K562 (cell line): ENCODE results near the gene PTPN18. TPM values are rescaled to one million over a fixed set of nuclear protein-coding genes. Genes with fewer than 3 reads are reported as not detected.
A peak's percentile ranks its signal among the peaks of the same experiment; 100 is the strongest.
"Not testable (repeated sequence)": the region's sequence is repeated elsewhere in the genome, so short reads cannot be mapped to it uniquely, and the experiment has no call there.

ENCODE experiments used
- ATAC-seq: fragments of 200-7000 bp; cut with Tn5 transposase; 3 replicates; pipeline ENCODE4 v1.9.1; 2020; ENCODE audit warnings: moderate library complexity
- BruUV-seq: library from RNA; stranded (reverse); fragments of 400-500 nt; replicated peaks from 2 replicates; lab custom pipeline; 2021; lab: Mats Ljungman, UMichigan
- CTCF ChIA-PET: fragments of 300-600 bp; formaldehyde crosslinking; extraction: SDS; loops from one replicate; lab custom pipeline; 2021; ENCODE audit warnings: low intra/inter-chr PET ratio; lab: Yijun Ruan, JAX
- POLR2A ChIA-PET: fragments of 300-600, 350-650 bp; sonication (Branson Sonifier 250); formaldehyde crosslinking; extraction: SDS; loops from one replicate; lab custom pipeline; 2021; ENCODE audit warnings: antibody characterized with exemption, inconsistent platforms; lab: Yijun Ruan, JAX
- DNase-seq, 4 experiments: peaks; one replicate each; pipeline versions ENCODE4 v3.0.0 to v3.0.0-alpha.2; 2011 to 2018; ENCODE audit warnings: low spot score in 3 of 4, mixed read lengths in 3 of 4; ENCODE audit errors: extremely low read depth in 1 of 4
- FAIRE-seq: peaks from 2 replicates; lab custom pipeline; 2011; peaks lifted over from hg19 to GRCh38; lab: Jason Lieb, UNC
- H2AFZ ChIP-seq: 2 replicates; pipeline ENCODE4 v1.6.0; 2011; ENCODE audit warnings: low read depth, low read length, control low read depth, inconsistent platforms
- H3K27ac ChIP-seq: fragments of 200-600 bp; 3 replicates; pipeline ENCODE4 v1.8.0; 2011; ENCODE audit warnings: low read depth, mild to moderate bottlenecking, control low read depth, inconsistent platforms, low read length, moderate library complexity, mixed read lengths; ENCODE audit errors: extremely low read depth
- H3K27me3 ChIP-seq, 2 experiments: fragments of 300-600 bp in 1 of 2; 2 replicates in 1 of 2; 3 replicates in 1 of 2; pipeline versions ENCODE4 v1.6.0 to v1.8.0; 2011; ENCODE audit warnings: inconsistent platforms in 2 of 2, low read length in 2 of 2, mild to moderate bottlenecking in 1 of 2, mixed read lengths in 1 of 2, moderate library complexity in 1 of 2; ENCODE audit not compliant: control insufficient read depth in 2 of 2, insufficient read depth in 2 of 2
- H3K36me3 ChIP-seq: fragments of 300-600 bp; 3 replicates; pipeline ENCODE4 v1.8.0; 2011; ENCODE audit warnings: mild to moderate bottlenecking, low read length, inconsistent platforms; ENCODE audit not compliant: control insufficient read depth, insufficient read depth
- H3K4me1 ChIP-seq, 2 experiments: fragments of 200-600 bp in 1 of 2; replicated peaks in 1 of 2; 2 replicates in 1 of 2; 3 replicates in 1 of 2; pipeline versions ENCODE4 v1.5.1 to v1.8.0; 2011; ENCODE audit warnings: inconsistent platforms in 2 of 2, low read length in 2 of 2, mild to moderate bottlenecking in 1 of 2, mixed read lengths in 1 of 2, moderate library complexity in 1 of 2; ENCODE audit not compliant: control insufficient read depth in 2 of 2, insufficient read depth in 2 of 2
- H3K4me2 ChIP-seq: 2 replicates; pipeline ENCODE4 v1.6.1; 2011; ENCODE audit warnings: low read length, control low read depth, inconsistent platforms, mixed read lengths; ENCODE audit not compliant: insufficient read depth
- H3K4me3 ChIP-seq: fragments of 200-600 bp; sonication (generic), shearing (Covaris generic); 2 replicates; pipeline ENCODE4 v1.5.1; 2016; ENCODE audit warnings: control low read depth, inconsistent platforms
- H3K79me2 ChIP-seq: fragments of 200-600 bp; 3 replicates; pipeline ENCODE4 v1.8.0; 2011; ENCODE audit warnings: low read length, inconsistent platforms; ENCODE audit not compliant: control insufficient read depth, insufficient read depth
- H3K9ac ChIP-seq, 2 experiments: 2 replicates each; pipeline versions ENCODE4 v1.6.0 to v1.6.1; 2011; ENCODE audit warnings: low read depth in 2 of 2, low read length in 2 of 2, control low read depth in 1 of 2, inconsistent platforms in 1 of 2, mild to moderate bottlenecking in 1 of 2, mixed read lengths in 1 of 2; ENCODE audit not compliant: insufficient read depth in 1 of 2
- H3K9me1 ChIP-seq: one replicate; pipeline ENCODE4 v1.6.0; 2011; ENCODE audit warnings: inconsistent platforms, mild to moderate bottlenecking, low read length, moderate library complexity; ENCODE audit not compliant: control insufficient read depth, insufficient read depth
- H3K9me3 ChIP-seq: replicated peaks from 2 replicates; pipeline ENCODE4 v1.5.1; 2011; ENCODE audit warnings: low read depth, low read length, inconsistent platforms; ENCODE audit not compliant: control insufficient read depth, insufficient read depth
- H4K20me1 ChIP-seq: replicated peaks from 2 replicates; pipeline ENCODE4 v1.6.1; 2011; ENCODE audit warnings: low read length, inconsistent platforms, mixed read lengths; ENCODE audit not compliant: control insufficient read depth, insufficient read depth
- PRDM10 ChIP-seq: fragments of 450-650 bp; IDR thresholded peaks from 2 replicates; pipeline ENCODE4 v1.6.1; 2018; ENCODE audit not compliant: partially characterized antibody
- SPI1 ChIP-seq: IDR thresholded peaks from 2 replicates; pipeline ENCODE4 v1.6.1; 2011; ENCODE audit warnings: low read depth, low read length, control low read depth, borderline replicate concordance
- WGBS: fragments of 100-300 bp; shearing (Covaris generic); methylation state at CpG from one replicate; pipeline ENCODE4 v1.1.6; 2016; ENCODE audit warnings: low coverage, mixed read lengths; ENCODE audit not compliant: insufficient coverage; ENCODE audit errors: missing lambda C conversion rate; 5-methylcytosine and 5-hydroxymethylcytosine counted together
- in situ Hi-C: fragments of 300-500 bp; cut with MboI; formaldehyde crosslinking; loops from 4 replicates; pipeline ENCODE4 v1.15.0; 2018; ENCODE audit warnings: inconsistent platforms, mixed read lengths
- intact Hi-C: fragments of 100-400 bp; cut with micrococcal nuclease; formaldehyde crosslinking; loops from 2 replicates; pipeline ENCODE4 v1.14.2; 2022
- polyA plus RNA-seq, 8 experiments: library from polyadenylated mRNA; depleted of rRNA in 4 of 8; stranded (reverse) in 5 of 8; unstranded in 3 of 8; fragments of >200 nt; fragmentation: Nextera tagmentation in 2 of 8; fragmentation: Illumina TruSeq in 1 of 8; extraction: Ambion mirVana in 2 of 8; extraction: Trizol in 1 of 8; gene quantifications; 2 replicates each; pipeline versions ENCODE4 v1.2.1 to v1.2.3, GENCODE V29; 2011 to 2014; ENCODE audit warnings: inconsistent platforms in 1 of 8, missing spikeins in 1 of 8
- total RNA-seq, 7 experiments: library from RNA; depleted of rRNA in 6 of 7; stranded (reverse); fragments of >200 nt in 6 of 7; fragmentation: Illumina TruSeq in 2 of 7; extraction: Trizol in 2 of 7; gene quantifications; 2 replicates each; pipeline versions ENCODE4 v1.2.1 to v1.2.3, GENCODE V29; 2011 to 2021; ENCODE audit warnings: low replicate concordance in 1 of 7

PTPN18 gene
- total and polyA plus RNA-seq, 9 of the 15 experiments (the other 6 are each of a cell fraction or from before 2014, with no cell fraction given) = 11.6 to 90.7 (median 49.6) TPM

DNA sequence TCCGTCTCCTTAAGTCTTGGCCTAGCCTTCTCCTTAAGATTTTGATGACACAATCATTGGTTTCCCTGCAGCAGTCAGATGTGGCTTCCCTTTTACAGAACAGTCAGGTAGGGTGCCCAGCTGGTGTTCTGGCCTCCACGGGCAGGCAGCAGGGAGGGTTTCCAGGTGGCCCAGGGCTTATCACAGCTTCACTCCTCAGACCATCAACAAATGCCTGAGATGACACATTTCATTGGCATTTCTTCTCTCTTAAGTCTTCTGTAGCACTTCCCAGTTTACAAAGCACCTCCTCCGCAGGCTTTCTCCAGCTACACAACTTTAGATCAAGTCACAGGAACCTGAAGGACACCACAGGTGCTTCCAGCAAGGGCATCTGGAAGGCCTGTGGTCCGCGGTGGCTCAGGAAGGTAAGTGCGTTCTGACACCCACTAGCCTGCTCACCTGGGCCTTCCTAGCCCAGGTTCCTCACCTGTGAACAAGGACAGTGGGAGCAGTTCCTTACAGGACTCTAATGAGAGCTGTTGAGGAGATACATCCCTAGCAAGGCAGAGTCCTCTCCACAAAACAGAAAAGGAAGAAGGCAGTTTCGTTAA, 37.6 kb downstream of the PTPN18 start:
- no peak for DNase-seq
- Histone ChIP-seq H3K27ac (no peak overlapping the region), H3K4me2 (no peak overlapping the region), H3K36me3 (no peaks in the 10 kb centered on the region), H3K4me3 (no peak overlapping the region), H3K9me1 (no peaks in the 10 kb centered on the region), H3K9ac (peak overlapping the region in 1 of 2 experiments; percentile 78; a peak in 1 of 4 replicates), H3K27me3 (no peaks in the 10 kb centered on the region), H4K20me1 (no peaks in the 10 kb centered on the region), H3K4me1 (peaks cover 5 to 14% of the 10 kb centered on the region in 2 experiments; a peak in 4 of 5 replicates), H2AFZ (peak overlapping the region; percentile 62; the same call in 1 of the 2 replicates), H3K9me3 (no peaks in the 10 kb centered on the region), H3K79me2 (no peaks in the 10 kb centered on the region)
- no peak for ATAC-seq
- WGBS = 54% methylated on average over 7 of the region's 7 CpGs
- no peak for FAIRE-seq
- no TSS peak for BruUV-seq
- CTCF ChIA-PET = no interaction called here
- TF ChIP-seq SPI1 (0 out of 2 replicates have a peak, but pooled peaks have one; percentile 13), PRDM10 (no peak)
- POLR2A ChIA-PET = no interaction called here
- intact Hi-C loops (no loop called here), in situ Hi-C loops (loop anchor here (25.0 kb wide), 1 partner anchor 194 kb away; the partner anchor contains the start of gene CFC1)

DNA sequence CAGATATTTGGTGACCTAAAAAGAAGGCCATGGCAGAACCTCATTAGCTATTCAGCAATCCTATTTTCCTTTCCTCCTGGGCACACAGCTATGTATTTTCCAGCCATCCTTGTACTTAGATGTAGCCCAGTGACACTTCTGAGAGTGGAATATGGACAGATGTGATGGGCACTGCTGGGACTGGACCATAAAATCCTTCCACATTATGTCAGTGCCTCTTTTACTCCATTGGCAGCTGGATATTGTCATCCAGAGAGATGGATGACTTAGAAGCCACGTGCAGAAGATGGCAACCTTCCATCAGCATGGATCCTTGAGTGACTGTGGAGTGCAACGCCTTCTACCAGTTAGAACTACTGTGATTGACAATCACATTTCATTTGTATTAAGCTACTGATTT, 50.4 kb downstream of the PTPN18 start:
- H3K4me3 ChIP-seq, POLR2A ChIA-PET, ATAC-seq, H3K4me2 ChIP-seq, BruUV-seq, DNase-seq, FAIRE-seq, H3K27ac ChIP-seq, H3K27me3 ChIP-seq, H4K20me1 ChIP-seq, H3K9me3 ChIP-seq, H3K4me1 ChIP-seq, intact Hi-C loops, H3K36me3 ChIP-seq, H3K9ac ChIP-seq, H3K79me2 ChIP-seq, CTCF ChIA-PET, H2AFZ ChIP-seq, H3K9me1 ChIP-seq: not testable (repeated sequence)
- WGBS = no CpG with 5 or more reads among the region's 2 CpGs
- in situ Hi-C loops = loop anchor here (10.0 kb wide), 1 partner anchor 309 kb away; no protein-coding TSS in a partner anchor

DNA sequence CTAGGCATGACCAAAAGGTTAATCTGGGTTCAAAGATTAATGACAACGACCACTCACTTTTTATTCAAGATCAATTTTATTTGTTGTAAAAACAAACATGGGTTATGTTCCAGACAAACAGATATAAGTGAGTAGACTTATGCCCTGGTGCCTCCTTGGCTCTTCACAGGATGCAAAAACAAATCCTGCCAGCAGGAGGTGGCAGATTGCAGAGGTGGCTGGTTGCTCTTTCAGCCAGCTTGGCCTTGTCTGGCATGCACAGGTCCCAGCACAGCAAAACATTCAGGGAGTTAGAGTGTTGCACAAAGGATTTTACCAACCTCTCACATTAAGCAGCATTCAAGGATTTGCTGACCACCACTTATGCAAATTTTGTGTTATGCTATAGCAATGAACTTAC, 60.8 kb downstream of the PTPN18 start:
- DNase-seq, H3K27me3 ChIP-seq, in situ Hi-C loops, H3K4me2 ChIP-seq, H3K9me1 ChIP-seq, H3K9me3 ChIP-seq, BruUV-seq, H3K36me3 ChIP-seq, H2AFZ ChIP-seq, H3K4me1 ChIP-seq, H3K9ac ChIP-seq, ATAC-seq, POLR2A ChIA-PET, FAIRE-seq, H3K4me3 ChIP-seq, intact Hi-C loops, H4K20me1 ChIP-seq, CTCF ChIA-PET, H3K27ac ChIP-seq, H3K79me2 ChIP-seq: not testable (repeated sequence)
- 14% methylated on average over 1 of the region's 1 CpG for WGBS
